ENCODE results near the gene HDAC4.

The HDAC4 gene

GRCh38 chr2:239395524-239395923 is 5.3 kb downstream of the HDAC4 start:
- peak; percentile 4 for DNase-seq

GRCh38 chr2:239394978-239395377 is 5.8 kb downstream of the HDAC4 start:
- DNase-seq: no peak

- DNase-seq: peak; percentile 90
Measured at GRCh38 chr2:239394346-239394945, 6.4 kb downstream of the HDAC4 start.

- peak; percentile 88 for DNase-seq
Measured at GRCh38 chr2:239393941-239394340, 6.9 kb downstream of the HDAC4 start.

GRCh38 chr2:239393388-239393940 is 7.4 kb downstream of the HDAC4 start:
- DNase-seq: no peak

- peak; percentile 13 for DNase-seq
Measured at GRCh38 chr2:239392688-239393387, 8.0 kb downstream of the HDAC4 start.

GRCh38 chr2:239392072-239392357 is 8.8 kb downstream of the HDAC4 start:
- DNase-seq: no peak

- no peak for DNase-seq
Measured at GRCh38 chr2:239391286-239392071, 9.3 kb downstream of the HDAC4 start.

- DNase-seq: no peak
Measured at GRCh38 chr2:239390546-239391285, 10.1 kb downstream of the HDAC4 start.

GRCh38 chr2:239389414-239390329 is 11.1 kb downstream of the HDAC4 start:
- DNase-seq: no peak

GRCh38 chr2:239388236-239389151 is 12.3 kb downstream of the HDAC4 start:
- no peak for DNase-seq

GRCh38 chr2:239387811-239388210 is 13.0 kb downstream of the HDAC4 start:
- no peak for DNase-seq

- no peak for DNase-seq
Measured at GRCh38 chr2:239386872-239387445, 13.9 kb downstream of the HDAC4 start.

GRCh38 chr2:239386001-239386670 is 14.7 kb downstream of the HDAC4 start:
- no peak for DNase-seq

GRCh38 chr2:239385096-239386000 is 15.5 kb downstream of the HDAC4 start:
- DNase-seq: no peak

- no peak for DNase-seq
Measured at GRCh38 chr2:239383759-239384156, 17.1 kb downstream of the HDAC4 start.

- no peak for DNase-seq
Measured at GRCh38 chr2:239383036-239383758, 17.6 kb downstream of the HDAC4 start.

GRCh38 chr2:239382384-239382880 is 18.4 kb downstream of the HDAC4 start:
- DNase-seq: no peak

Data from DMS79 treated with DMSO at 0.1 percent for 48 hours (cell line).